Measurements from ENCODE around the gene USE1. TPM values are rescaled to one million over a fixed set of nuclear protein-coding genes. Genes with fewer than 3 reads are reported as not detected.

USE1 gene
- total RNA-seq, 1 donor = 25.7 TPM

- Histone ChIP-seq H3K4me3 (ENCODE audit: insufficient read depth, low read length) (no peak overlapping the region), H2AFZ (ENCODE audit: low read length) (no peak overlapping the region), H3K27me3 (ENCODE audit: insufficient read depth, low read length) (no peaks in the 10 kb centered on the region), H3K4me2 (ENCODE audit: insufficient read depth, low read length) (no peak overlapping the region), H3K36me3 (ENCODE audit: insufficient read depth, low read length) (peaks cover 65% of the 10 kb centered on the region), H3K79me2 (ENCODE audit: insufficient read depth, low read length) (no peaks in the 10 kb centered on the region), H3K27ac (ENCODE audit: low read depth, low read length) (no peak overlapping the region), H3K9me3 (ENCODE audit: low read depth, low read length) (no peaks in the 10 kb centered on the region), H3K4me1 (ENCODE audit: insufficient read depth, low read length) (no peaks in the 10 kb centered on the region), H4K20me1 (ENCODE audit: insufficient read depth, low read length) (no peaks in the 10 kb centered on the region)
- no peak for TF ChIP-seq CTCF (IDR thresholded peaks at IDR 0.05; ENCODE audit: extremely low read depth, low read depth, low read length)
- DNase-seq (ENCODE audit: insufficient read length, low spot score, missing footprints) = peak; percentile 50
These were observed 22.4 kb upstream of the USE1 start for GRCh38 chr19:17192751-17193150.

GRCh38 chr19:17194608-17195007 lies 20.5 kb upstream of the USE1 start:
- TF ChIP-seq CTCF (IDR thresholded peaks at IDR 0.05; ENCODE audit: extremely low read depth, low read depth, low read length) = no peak
- Histone ChIP-seq H3K9me3 (ENCODE audit: low read depth, low read length) (no peaks in the 10 kb centered on the region), H3K27me3 (ENCODE audit: insufficient read depth, low read length) (no peaks in the 10 kb centered on the region), H3K4me1 (ENCODE audit: insufficient read depth, low read length) (no peaks in the 10 kb centered on the region), H3K79me2 (ENCODE audit: insufficient read depth, low read length) (no peaks in the 10 kb centered on the region), H3K4me2 (ENCODE audit: insufficient read depth, low read length) (no peak overlapping the region), H4K20me1 (ENCODE audit: insufficient read depth, low read length) (no peaks in the 10 kb centered on the region), H3K36me3 (ENCODE audit: insufficient read depth, low read length) (peaks cover 61% of the 10 kb centered on the region), H3K27ac (ENCODE audit: low read depth, low read length) (no peak overlapping the region), H3K4me3 (ENCODE audit: insufficient read depth, low read length) (no peak overlapping the region), H2AFZ (ENCODE audit: low read length) (no peak overlapping the region)
- DNase-seq (ENCODE audit: insufficient read length, low spot score, missing footprints) = peak; percentile 71

GRCh38 chr19:17195106-17195505 lies 20.1 kb upstream of the USE1 start:
- Histone ChIP-seq H2AFZ (ENCODE audit: low read length) (no peak overlapping the region), H3K4me3 (ENCODE audit: insufficient read depth, low read length) (no peak overlapping the region), H3K36me3 (ENCODE audit: insufficient read depth, low read length) (peaks cover 62% of the 10 kb centered on the region), H3K4me1 (ENCODE audit: insufficient read depth, low read length) (no peaks in the 10 kb centered on the region), H3K27me3 (ENCODE audit: insufficient read depth, low read length) (no peaks in the 10 kb centered on the region), H4K20me1 (ENCODE audit: insufficient read depth, low read length) (no peaks in the 10 kb centered on the region), H3K9me3 (ENCODE audit: low read depth, low read length) (no peaks in the 10 kb centered on the region), H3K27ac (ENCODE audit: low read depth, low read length) (no peak overlapping the region), H3K79me2 (ENCODE audit: insufficient read depth, low read length) (no peaks in the 10 kb centered on the region), H3K4me2 (ENCODE audit: insufficient read depth, low read length) (no peak overlapping the region)
- peak; percentile 0 for DNase-seq (ENCODE audit: insufficient read length, low spot score, missing footprints)
- no peak for TF ChIP-seq CTCF (IDR thresholded peaks at IDR 0.05; ENCODE audit: extremely low read depth, low read depth, low read length)

GRCh38 chr19:17196610-17197009 lies 18.5 kb upstream of the USE1 start:
- no peaks in the 10 kb centered on the region for H4K20me1 ChIP-seq (ENCODE audit: insufficient read depth, low read length)
- DNase-seq (ENCODE audit: insufficient read length, low spot score, missing footprints) = peak; percentile 3
- H3K9me3 ChIP-seq (ENCODE audit: low read depth, low read length) = no peaks in the 10 kb centered on the region
- no peak overlapping the region for H2AFZ ChIP-seq (ENCODE audit: low read length)
- TF ChIP-seq CTCF (IDR thresholded peaks at IDR 0.05; ENCODE audit: extremely low read depth, low read depth, low read length) = no peak
- no peak overlapping the region for H3K4me3 ChIP-seq (ENCODE audit: insufficient read depth, low read length)
- no peaks in the 10 kb centered on the region for H3K4me1 ChIP-seq (ENCODE audit: insufficient read depth, low read length)
- H3K36me3 ChIP-seq (ENCODE audit: insufficient read depth, low read length) = peaks cover 67% of the 10 kb centered on the region
- no peak overlapping the region for H3K4me2 ChIP-seq (ENCODE audit: insufficient read depth, low read length)
- H3K27me3 ChIP-seq (ENCODE audit: insufficient read depth, low read length) = no peaks in the 10 kb centered on the region
- no peaks in the 10 kb centered on the region for H3K79me2 ChIP-seq (ENCODE audit: insufficient read depth, low read length)
- no peak overlapping the region for H3K27ac ChIP-seq (ENCODE audit: low read depth, low read length)

All from osteoblast (primary cell).